ENCODE results near the gene LRRC71. TPM values are rescaled to one million over a fixed set of nuclear protein-coding genes. Genes with fewer than 3 reads are reported as not detected.

Gene LRRC71
- total RNA-seq, 1 experiment from 2014 or later: not detected

- peaks cover 14% of the 10 kb centered on the region for H3K27me3 Mint-ChIP-seq (ENCODE audit: unreplicated experiment)
- H3K36me3 Mint-ChIP-seq (ENCODE audit: insufficient read depth, unreplicated experiment): no peaks in the 10 kb centered on the region
- CTCF ChIA-PET: no interaction called here
- H3K9me3 Mint-ChIP-seq (ENCODE audit: low read depth, unreplicated experiment): no peaks in the 10 kb centered on the region
- no peak overlapping the region for H3K27ac Mint-ChIP-seq (ENCODE audit: unreplicated experiment)
- H3K4me3 Mint-ChIP-seq (ENCODE audit: low read depth, unreplicated experiment): no peak overlapping the region
- no peaks in the 10 kb centered on the region for H3K4me1 Mint-ChIP-seq (ENCODE audit: low read depth, unreplicated experiment)
- intact Hi-C loops (cut with micrococcal nuclease; ENCODE audit: unreplicated experiment): no loop called here
- TF ChIP-seq CTCF (IDR thresholded peaks at IDR 0.05; ENCODE audit: unreplicated experiment): no peak
- no TSS peak for BruUV-seq (replicated peaks)
- DNase-seq: no peak
Measured at GRCh38 chr1:156914440-156914856, 6.0 kb upstream of the LRRC71 start.

- TF ChIP-seq CTCF (IDR thresholded peaks at IDR 0.05; ENCODE audit: unreplicated experiment): no peak
- DNase-seq: no peak
- H3K27me3 Mint-ChIP-seq (ENCODE audit: unreplicated experiment): peaks cover 78% of the 10 kb centered on the region
- no peaks in the 10 kb centered on the region for H3K36me3 Mint-ChIP-seq (ENCODE audit: insufficient read depth, unreplicated experiment)
- H3K4me1 Mint-ChIP-seq (ENCODE audit: low read depth, unreplicated experiment): no peaks in the 10 kb centered on the region
- no TSS peak for BruUV-seq (replicated peaks)
- CTCF ChIA-PET: interaction anchor here (0.7 kb wide), 2 partner anchors 293 to 437 kb away, joined by 3 read pairs; no protein-coding TSS in a partner anchor
- no peak overlapping the region for H3K27ac Mint-ChIP-seq (ENCODE audit: unreplicated experiment)
- no peak overlapping the region for H3K4me3 Mint-ChIP-seq (ENCODE audit: low read depth, unreplicated experiment)
- no peaks in the 10 kb centered on the region for H3K9me3 Mint-ChIP-seq (ENCODE audit: low read depth, unreplicated experiment)
- intact Hi-C loops (cut with micrococcal nuclease; ENCODE audit: unreplicated experiment): no loop called here
Measured at GRCh38 chr1:156921053-156921529, 659 bp downstream of the LRRC71 start.

GRCh38 chr1:156922986-156923669 lies 2.7 kb downstream of the LRRC71 start:
- H3K27me3 Mint-ChIP-seq (ENCODE audit: unreplicated experiment): peaks cover 97% of the 10 kb centered on the region

More at GRCh38 chr1:156922986-156923669, 2.7 kb downstream of the LRRC71 start:
- Mint-ChIP-seq H3K4me3 (ENCODE audit: low read depth, unreplicated experiment) (no peak overlapping the region), H3K27ac (ENCODE audit: unreplicated experiment) (no peak overlapping the region), H3K36me3 (ENCODE audit: insufficient read depth, unreplicated experiment) (no peaks in the 10 kb centered on the region), H3K4me1 (ENCODE audit: low read depth, unreplicated experiment) (peaks cover 7% of the 10 kb centered on the region), H3K9me3 (ENCODE audit: low read depth, unreplicated experiment) (no peaks in the 10 kb centered on the region)
- no peak for DNase-seq
- intact Hi-C loops (cut with micrococcal nuclease; ENCODE audit: unreplicated experiment): no loop called here
- no peak for TF ChIP-seq CTCF (IDR thresholded peaks at IDR 0.05; ENCODE audit: unreplicated experiment)
- no TSS peak for BruUV-seq (replicated peaks)
- CTCF ChIA-PET: interaction anchor here (0.8 kb wide), 1 partner anchor 33 kb away, joined by 3 read pairs; no protein-coding TSS in a partner anchor

Measured in Calu3 (cell line).